Measurements from ENCODE around the gene ARRDC1.

- TF ChIP-seq ZNF324 (tag by site-specific recombination; IDR thresholded peaks at IDR 0.05) (no peak), YY1 (tag by site-specific recombination; IDR thresholded peaks at IDR 0.05) (no peak), PRDM4 (tag by site-specific recombination; IDR thresholded peaks at IDR 0.05) (no peak), CTCF (tag by site-specific recombination; IDR thresholded peaks at IDR 0.05) (no peak), GLIS2 (tag by site-specific recombination; IDR thresholded peaks at IDR 0.05) (no peak), ZBTB21 (tag by site-specific recombination; IDR thresholded peaks at IDR 0.05) (no peak), PATZ1 (tag by site-specific recombination; IDR thresholded peaks at IDR 0.05) (no peak), ZBTB1 (tag by site-specific recombination; IDR thresholded peaks at IDR 0.05) (no peak), ZNF121 (tag by site-specific recombination; IDR thresholded peaks at IDR 0.05) (no peak)
Observed at GRCh38 chr9:137664676-137665075, 59.2 kb downstream of the ARRDC1 start.
